Smooth muscle cell (in vitro differentiated cells): ENCODE results near the gene CRIP2. TPM values are rescaled to one million over a fixed set of nuclear protein-coding genes. Genes with fewer than 3 reads are reported as not detected.

Experiments used
- DNase-seq: peaks from one replicate; lab custom pipeline; 2025; ENCODE audit not compliant: unreplicated experiment; lab: John Stamatoyannopoulos, UW
- H2AFZ ChIP-seq: fragments of 200-600 bp; sonication (generic); 2 replicates; pipeline ENCODE4 v1.6.0; 2016; ENCODE audit warnings: antibody characterized with exemption, low read depth, mild to moderate bottlenecking
- H3F3A ChIP-seq: fragments of 200-600 bp; sonication (generic); 2 replicates; pipeline ENCODE4 v1.6.0; 2017; ENCODE audit warnings: antibody characterized with exemption, low read depth
- H3K27ac ChIP-seq: fragments of 200-600 bp; sonication (generic); 2 replicates; pipeline ENCODE4 v1.5.1; 2016; ENCODE audit warnings: low read depth, mild to moderate bottlenecking
- H3K27me3 ChIP-seq: fragments of 200-600 bp; sonication (generic); 2 replicates; pipeline ENCODE4 v1.6.1; 2016; ENCODE audit warnings: low read depth, mild to moderate bottlenecking
- H3K36me3 ChIP-seq: fragments of 200-600 bp; sonication (generic); 2 replicates; pipeline ENCODE4 v1.5.1; 2016; ENCODE audit warnings: low read depth
- H3K4me1 ChIP-seq: fragments of 200-600 bp; sonication (generic); 2 replicates; pipeline ENCODE4 v1.5.1; 2016; ENCODE audit warnings: low read depth
- H3K4me2 ChIP-seq: fragments of 200-600 bp; sonication (generic); 2 replicates; pipeline ENCODE4 v1.6.0; 2016; ENCODE audit warnings: mild to moderate bottlenecking
- H3K4me3 ChIP-seq: fragments of 200-600 bp; sonication (generic); 2 replicates; pipeline ENCODE4 v1.5.1; 2016; ENCODE audit warnings: mild to moderate bottlenecking
- H3K79me2 ChIP-seq: fragments of 200-600 bp; sonication (generic); 2 replicates; pipeline ENCODE4 v1.6.0; 2016; ENCODE audit warnings: low read depth, mild to moderate bottlenecking
- H3K9ac ChIP-seq: fragments of 200-600 bp; sonication (generic); 2 replicates; pipeline ENCODE4 v1.6.0; 2016; ENCODE audit warnings: low read depth
- H3K9me3 ChIP-seq: fragments of 200-600 bp; sonication (generic); replicated peaks from 2 replicates; pipeline ENCODE4 v1.5.1; 2016; ENCODE audit warnings: low read depth
- H4K20me1 ChIP-seq: fragments of 200-600 bp; sonication (generic); 2 replicates; pipeline ENCODE4 v1.6.0; 2016; ENCODE audit warnings: low read depth
- WGBS: methylation state at CpG from one replicate; pipeline ENCODE4 v1.1.7; 2016; ENCODE audit warnings: low lambda C conversion rate; 5-methylcytosine and 5-hydroxymethylcytosine counted together
- polyA plus RNA-seq: library from polyadenylated mRNA; unstranded; fragments of >200 nt; fragmentation: Nextera tagmentation; extraction: Ambion mirVana; gene quantifications from 2 replicates; pipeline ENCODE4 v1.2.1, GENCODE V29; 2016
- total RNA-seq: library from RNA; depleted of rRNA; stranded (reverse); fragments of >200 nt; gene quantifications from 2 replicates; pipeline ENCODE4 v1.2.3, GENCODE V29; 2014
- TF ChIP-seq, protein P1 (sequence below): fragments of 200-600 bp; sonication (generic); IDR thresholded peaks from 2 replicates; pipeline ENCODE4 v1.5.1; 2017; ENCODE audit warnings: borderline replicate concordance, mild to moderate bottlenecking, antibody characterized with exemption; ENCODE audit not compliant: insufficient read depth, poor library complexity, severe bottlenecking

CRIP2 gene
- total and polyA plus RNA-seq, 2 experiments from 2014 or later = 14.1 to 38.1 TPM

- Histone ChIP-seq H3K9me3 (no peaks in the 10 kb centered on the region), H4K20me1 (no peaks in the 10 kb centered on the region), H3K9ac (no peak overlapping the region), H3K79me2 (no peaks in the 10 kb centered on the region), H3K4me3 (no peak overlapping the region), H3K27me3 (no peaks in the 10 kb centered on the region), H3K4me2 (no peak overlapping the region), H3K27ac (no peak overlapping the region), H3K36me3 (no peaks in the 10 kb centered on the region), H3F3A (no peaks in the 10 kb centered on the region), H3K4me1 (peaks cover under 1% of the 10 kb centered on the region), H2AFZ (no peak overlapping the region)
- WGBS = 98% methylated on average over 6 of the region's 6 CpGs
- TF ChIP-seq, protein P1, sequence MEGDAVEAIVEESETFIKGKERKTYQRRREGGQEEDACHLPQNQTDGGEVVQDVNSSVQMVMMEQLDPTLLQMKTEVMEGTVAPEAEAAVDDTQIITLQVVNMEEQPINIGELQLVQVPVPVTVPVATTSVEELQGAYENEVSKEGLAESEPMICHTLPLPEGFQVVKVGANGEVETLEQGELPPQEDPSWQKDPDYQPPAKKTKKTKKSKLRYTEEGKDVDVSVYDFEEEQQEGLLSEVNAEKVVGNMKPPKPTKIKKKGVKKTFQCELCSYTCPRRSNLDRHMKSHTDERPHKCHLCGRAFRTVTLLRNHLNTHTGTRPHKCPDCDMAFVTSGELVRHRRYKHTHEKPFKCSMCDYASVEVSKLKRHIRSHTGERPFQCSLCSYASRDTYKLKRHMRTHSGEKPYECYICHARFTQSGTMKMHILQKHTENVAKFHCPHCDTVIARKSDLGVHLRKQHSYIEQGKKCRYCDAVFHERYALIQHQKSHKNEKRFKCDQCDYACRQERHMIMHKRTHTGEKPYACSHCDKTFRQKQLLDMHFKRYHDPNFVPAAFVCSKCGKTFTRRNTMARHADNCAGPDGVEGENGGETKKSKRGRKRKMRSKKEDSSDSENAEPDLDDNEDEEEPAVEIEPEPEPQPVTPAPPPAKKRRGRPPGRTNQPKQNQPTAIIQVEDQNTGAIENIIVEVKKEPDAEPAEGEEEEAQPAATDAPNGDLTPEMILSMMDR = no peak
- no peak for DNase-seq
Measured at GRCh38 chr14:105494606-105494929, 19.9 kb downstream of the CRIP2 start.

DNA sequence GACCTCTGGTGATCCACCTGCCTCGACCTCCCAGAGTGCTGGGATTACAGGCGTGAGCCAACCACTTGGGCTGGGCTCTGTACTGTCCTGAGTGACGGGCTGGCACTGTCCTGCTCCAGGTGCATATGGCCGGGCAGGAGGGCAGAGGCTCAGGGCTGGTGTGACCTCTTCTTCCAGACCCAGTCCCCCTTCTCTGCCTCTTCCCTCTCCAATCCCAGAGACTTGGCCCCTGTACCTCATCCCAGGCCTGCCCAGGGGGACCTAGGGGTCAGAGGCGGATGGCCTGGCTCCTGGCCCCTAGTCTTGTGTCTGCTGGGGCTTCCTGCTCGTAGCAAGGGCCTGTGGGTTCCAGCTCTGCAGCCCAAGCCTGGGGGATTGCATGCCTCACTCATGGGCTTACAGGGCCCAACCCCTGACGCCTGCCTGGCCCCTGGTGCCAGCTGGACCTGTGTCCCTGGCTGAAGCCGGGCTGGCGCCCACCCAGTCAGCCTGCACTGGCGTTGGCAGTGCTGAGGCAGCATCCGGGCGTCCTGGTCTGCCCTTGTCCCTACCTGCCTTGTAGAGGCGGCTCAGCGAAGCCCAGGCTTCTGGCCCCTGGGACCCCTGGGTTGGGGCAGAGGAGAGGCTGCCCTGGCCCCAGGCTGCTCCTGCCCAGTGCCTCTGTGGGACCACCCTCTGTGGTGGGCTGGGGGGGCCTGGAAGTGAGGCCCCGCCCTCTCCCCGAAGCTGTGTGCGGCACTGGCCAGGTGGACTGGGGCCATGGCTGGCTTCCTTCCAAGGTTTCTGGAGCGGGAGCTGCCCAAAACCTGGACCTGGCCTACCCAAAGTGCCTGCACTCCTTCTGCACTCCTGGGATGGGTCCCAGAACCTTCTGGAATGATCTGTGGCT, 20.7 kb downstream of the CRIP2 start:
- H2AFZ ChIP-seq = no peak overlapping the region
- H3K79me2 ChIP-seq = no peaks in the 10 kb centered on the region
- TF ChIP-seq, protein P1 = no peak
- H3K9me3 ChIP-seq = no peaks in the 10 kb centered on the region
- no peak for DNase-seq
- H3K36me3 ChIP-seq = no peaks in the 10 kb centered on the region
- no peaks in the 10 kb centered on the region for H3K4me1 ChIP-seq
- no peak overlapping the region for H3K27ac ChIP-seq
- no peaks in the 10 kb centered on the region for H4K20me1 ChIP-seq
- WGBS = 91% methylated on average over 18 of the region's 18 CpGs
- no peak overlapping the region for H3K4me3 ChIP-seq
- H3K27me3 ChIP-seq = no peaks in the 10 kb centered on the region
- no peak overlapping the region for H3K4me2 ChIP-seq
- no peak overlapping the region for H3K9ac ChIP-seq
- no peaks in the 10 kb centered on the region for H3F3A ChIP-seq

- Histone ChIP-seq H3K4me2 (no peak overlapping the region), H3K27ac (no peak overlapping the region), H3F3A (no peaks in the 10 kb centered on the region), H3K9ac (no peak overlapping the region), H3K36me3 (no peaks in the 10 kb centered on the region), H3K4me3 (no peak overlapping the region), H4K20me1 (no peaks in the 10 kb centered on the region), H3K27me3 (no peaks in the 10 kb centered on the region), H3K9me3 (no peaks in the 10 kb centered on the region), H3K4me1 (no peaks in the 10 kb centered on the region), H3K79me2 (no peaks in the 10 kb centered on the region), H2AFZ (no peak overlapping the region)
- no peak for DNase-seq
- TF ChIP-seq, protein P1 = no peak
- WGBS = 82% methylated on average over 16 of the region's 18 CpGs
Measured at GRCh38 chr14:105495990-105496830, 21.6 kb downstream of the CRIP2 start.
